Neural progenitor cell (in vitro differentiated cells): ENCODE results near the gene TRMT10B.

Experiments
- CTCF ChIP-seq: fragments of 200-600 bp; sonication (generic); IDR thresholded peaks from 2 replicates; pipeline ENCODE4 v1.5.1; 2017; ENCODE audit warnings: antibody characterized with exemption, mild to moderate bottlenecking
- EZH2 ChIP-seq: fragments of 200-600 bp; sonication (generic); IDR thresholded peaks from 2 replicates; pipeline ENCODE4 v1.6.1; 2017; ENCODE audit warnings: antibody characterized with exemption, mild to moderate bottlenecking, moderate library complexity

GRCh38 chr9:37706290-37706689 is 47.3 kb upstream of the TRMT10B start:
- TF ChIP-seq CTCF, result no peak
- TF ChIP-seq EZH2, result no peak
